Stimulated activated naive CD8-positive, alpha-beta T cell treated with anti-CD3 and anti-CD28 coated beads, Interleukin-15, Interleukin-2, amounts not matched to agents 100 ng/mL and 50 ng/mL, for 24 hours (primary cell): Measurements from ENCODE around the gene FEM1C.

Experiments
- H3K27ac Mint-ChIP-seq: one replicate; pipeline ENCODE4 v1.8.0; 2021; ENCODE audit warnings: mild to moderate bottlenecking, mixed read lengths
- H3K27me3 Mint-ChIP-seq: one replicate; pipeline ENCODE4 v1.8.0; 2021; ENCODE audit warnings: mixed read lengths
- H3K36me3 Mint-ChIP-seq: one replicate; pipeline ENCODE4 v1.8.0; 2021; ENCODE audit warnings: low read depth, mixed read lengths
- H3K4me1 Mint-ChIP-seq: one replicate; pipeline ENCODE4 v1.8.0; 2021; ENCODE audit warnings: low read depth, mixed read lengths
- H3K4me3 Mint-ChIP-seq: one replicate; pipeline ENCODE4 v1.8.0; 2021; ENCODE audit warnings: mild to moderate bottlenecking, mixed read lengths
- H3K9me3 Mint-ChIP-seq: one replicate; pipeline ENCODE4 v1.8.0; 2021; ENCODE audit warnings: mixed read lengths

FEM1C gene

DNA sequence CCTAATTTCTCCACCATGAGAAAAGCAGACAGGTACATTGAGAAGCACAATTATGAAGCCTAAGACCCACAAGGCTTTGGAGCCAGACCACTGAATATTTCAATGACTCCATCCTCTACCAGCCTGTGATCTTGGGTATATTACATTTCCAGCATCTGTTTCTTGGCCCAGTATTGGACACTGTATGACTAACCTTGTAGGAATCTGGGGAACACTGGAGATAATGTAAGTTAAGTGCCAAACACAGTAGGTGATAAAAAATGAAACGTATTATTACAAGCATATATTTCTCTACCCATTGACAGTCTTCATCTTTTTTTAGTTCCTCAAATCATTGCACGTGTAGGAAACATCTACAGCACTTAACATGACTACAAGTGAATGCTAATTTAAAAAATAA, 28.6 kb upstream of the FEM1C start:
- H3K27ac Mint-ChIP-seq, result no peak overlapping the region
- H3K9me3 Mint-ChIP-seq, result no peaks in the 10 kb centered on the region
- H3K27me3 Mint-ChIP-seq, result peaks cover 4% of the 10 kb centered on the region
- H3K4me1 Mint-ChIP-seq, result peaks cover 4% of the 10 kb centered on the region
- H3K36me3 Mint-ChIP-seq, result no peaks in the 10 kb centered on the region
- H3K4me3 Mint-ChIP-seq, result no peak overlapping the region

DNA sequence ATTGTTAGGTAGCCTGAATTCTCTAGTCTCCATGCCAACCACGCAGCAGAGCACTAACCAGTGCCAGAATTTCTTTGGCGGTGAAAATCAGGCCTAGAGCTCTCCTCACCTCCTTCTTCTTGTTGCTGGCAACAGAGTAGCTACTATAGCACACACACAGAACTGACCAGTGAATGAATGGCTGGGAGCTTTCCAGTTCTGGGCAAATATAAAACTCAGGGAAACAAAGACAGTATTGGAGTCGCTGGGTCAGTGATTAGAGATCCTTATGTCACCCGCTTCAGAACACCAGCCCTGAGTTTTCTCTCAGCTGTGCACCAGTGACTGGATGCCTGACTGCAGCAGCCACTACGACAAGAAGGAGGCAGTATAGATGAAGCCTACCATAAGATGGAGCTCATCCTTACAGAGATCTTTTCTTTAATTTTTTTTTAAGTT, 26.9 kb upstream of the FEM1C start:
- H3K9me3 Mint-ChIP-seq, result no peaks in the 10 kb centered on the region
- H3K36me3 Mint-ChIP-seq, result no peaks in the 10 kb centered on the region
- no peak overlapping the region for H3K4me3 Mint-ChIP-seq
- H3K4me1 Mint-ChIP-seq, result peaks cover 4% of the 10 kb centered on the region
- H3K27ac Mint-ChIP-seq, result no peak overlapping the region
- peaks cover 4% of the 10 kb centered on the region for H3K27me3 Mint-ChIP-seq

DNA sequence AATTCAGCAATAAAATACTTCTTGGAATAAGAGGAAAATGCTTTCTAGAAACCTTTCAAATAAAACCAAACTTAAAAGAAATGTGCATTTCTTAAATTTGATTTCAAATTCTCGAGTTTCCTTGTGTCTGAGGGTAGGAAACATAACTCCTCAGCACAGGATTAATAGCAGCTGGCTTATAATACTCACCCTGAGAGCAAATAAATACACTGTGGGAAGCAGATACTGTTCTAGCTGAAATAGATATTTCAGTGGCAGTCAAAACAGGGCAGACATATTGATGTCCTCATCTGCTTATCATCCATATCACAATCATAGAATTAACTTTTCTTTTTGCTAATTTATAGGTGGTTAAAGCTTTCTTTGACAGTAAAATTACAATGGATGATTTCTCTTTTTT, 24.1 kb upstream of the FEM1C start:
- Mint-ChIP-seq H3K9me3 (no peaks in the 10 kb centered on the region), H3K36me3 (no peaks in the 10 kb centered on the region)

DNA sequence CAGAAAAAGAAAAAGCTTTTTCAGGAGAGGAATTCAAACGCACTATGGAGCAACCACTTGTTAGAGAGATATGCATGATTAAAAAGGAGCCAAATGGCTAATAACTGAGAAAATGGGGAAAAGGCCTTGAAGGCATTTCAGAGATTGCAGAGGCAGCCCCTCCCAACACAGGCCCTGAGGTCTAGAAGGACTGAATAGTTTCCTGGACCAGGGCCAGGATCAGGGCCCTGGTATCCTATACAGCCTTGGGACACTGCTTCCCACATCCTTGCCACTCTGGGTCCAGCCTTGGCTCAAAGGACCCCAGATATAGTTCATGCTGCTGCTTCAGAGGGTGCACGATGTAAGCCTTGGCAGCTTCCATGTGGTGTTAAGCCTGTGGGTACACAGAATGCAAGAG, 20.7 kb upstream of the FEM1C start:
- Mint-ChIP-seq H3K36me3 (no peaks in the 10 kb centered on the region), H3K9me3 (no peaks in the 10 kb centered on the region), H3K27ac (no peak overlapping the region), H3K4me3 (no peak overlapping the region), H3K4me1 (no peaks in the 10 kb centered on the region), H3K27me3 (peaks cover 14% of the 10 kb centered on the region)

More for the DNA sequence above, 24.1 kb upstream of the FEM1C start:
- Mint-ChIP-seq H3K27ac (no peak overlapping the region), H3K4me3 (no peak overlapping the region), H3K27me3 (peaks cover 7% of the 10 kb centered on the region), H3K4me1 (no peaks in the 10 kb centered on the region)

DNA sequence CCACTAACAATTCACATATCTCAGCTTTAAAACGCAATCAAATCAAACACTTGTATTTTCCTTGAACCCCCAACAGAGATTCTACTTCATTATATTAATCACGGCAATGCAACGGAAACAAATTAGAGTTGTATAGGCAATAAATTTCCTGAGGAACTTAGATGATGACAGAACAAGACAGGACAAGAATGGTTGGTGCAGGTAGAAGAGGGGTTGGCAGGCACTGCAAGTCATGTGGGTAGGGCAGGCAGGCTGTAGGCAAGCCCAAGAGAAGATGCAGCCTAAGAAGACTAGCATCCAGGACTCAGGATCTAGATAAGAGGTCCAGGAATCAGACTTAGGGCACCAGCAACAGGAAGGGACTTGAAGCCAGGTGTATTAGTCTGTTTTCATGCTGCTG, 16.6 kb upstream of the FEM1C start:
- Mint-ChIP-seq H3K27ac (no peak overlapping the region), H3K4me3 (no peak overlapping the region), H3K36me3 (no peaks in the 10 kb centered on the region), H3K9me3 (no peaks in the 10 kb centered on the region), H3K4me1 (no peaks in the 10 kb centered on the region), H3K27me3 (peaks cover 14% of the 10 kb centered on the region)

DNA sequence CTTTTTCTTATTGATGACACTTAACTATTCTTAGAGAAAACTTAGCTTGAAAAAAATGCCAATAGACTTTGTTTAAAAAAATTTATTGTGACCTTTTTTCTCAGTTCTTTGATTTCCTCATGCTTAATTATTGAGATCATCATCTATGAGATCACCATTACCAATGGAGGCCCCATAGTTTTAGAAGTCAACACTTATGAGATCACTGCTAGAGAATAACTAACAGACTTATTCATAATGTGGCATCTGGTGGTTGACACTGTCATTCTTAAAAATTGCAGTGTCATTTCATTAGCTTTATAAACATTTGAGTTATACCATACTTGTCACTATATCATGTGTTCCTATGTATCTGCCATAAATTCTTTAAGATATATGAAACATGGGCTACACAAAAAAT, 14.9 kb upstream of the FEM1C start:
- H3K36me3 Mint-ChIP-seq, result no peaks in the 10 kb centered on the region
- peaks cover 14% of the 10 kb centered on the region for H3K27me3 Mint-ChIP-seq
- H3K27ac Mint-ChIP-seq, result no peak overlapping the region
- H3K9me3 Mint-ChIP-seq, result no peaks in the 10 kb centered on the region
- no peaks in the 10 kb centered on the region for H3K4me1 Mint-ChIP-seq
- H3K4me3 Mint-ChIP-seq, result no peak overlapping the region

DNA sequence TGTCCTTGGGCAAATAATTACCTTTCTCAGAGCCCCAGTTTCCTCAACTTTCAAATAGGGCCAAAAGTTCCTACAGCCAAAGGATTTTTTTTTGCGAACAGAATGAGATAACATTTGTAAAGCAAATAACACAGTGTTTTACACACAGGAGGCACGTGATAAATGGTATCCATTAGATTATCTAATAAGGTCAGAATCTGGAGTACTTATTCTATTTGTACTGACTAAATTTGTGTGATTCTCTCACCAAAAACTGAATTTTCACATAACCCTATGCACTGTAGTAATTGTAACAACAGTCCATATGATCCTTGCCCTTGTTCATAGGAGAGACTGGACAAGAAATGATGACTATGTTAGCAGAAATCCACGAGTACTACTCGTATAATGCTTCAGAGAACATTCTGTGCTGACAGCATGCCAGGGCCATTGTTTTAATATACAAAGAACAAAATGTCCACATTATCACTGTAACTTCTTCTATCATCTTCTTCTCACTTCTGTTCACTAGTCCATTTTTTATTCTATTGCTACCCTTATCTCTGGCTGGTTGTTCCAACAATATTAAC, 13.9 kb upstream of the FEM1C start:
- no peaks in the 10 kb centered on the region for H3K9me3 Mint-ChIP-seq
- no peak overlapping the region for H3K4me3 Mint-ChIP-seq
- no peaks in the 10 kb centered on the region for H3K4me1 Mint-ChIP-seq
- H3K36me3 Mint-ChIP-seq, result no peaks in the 10 kb centered on the region
- H3K27ac Mint-ChIP-seq, result no peak overlapping the region
- peaks cover 11% of the 10 kb centered on the region for H3K27me3 Mint-ChIP-seq

DNA sequence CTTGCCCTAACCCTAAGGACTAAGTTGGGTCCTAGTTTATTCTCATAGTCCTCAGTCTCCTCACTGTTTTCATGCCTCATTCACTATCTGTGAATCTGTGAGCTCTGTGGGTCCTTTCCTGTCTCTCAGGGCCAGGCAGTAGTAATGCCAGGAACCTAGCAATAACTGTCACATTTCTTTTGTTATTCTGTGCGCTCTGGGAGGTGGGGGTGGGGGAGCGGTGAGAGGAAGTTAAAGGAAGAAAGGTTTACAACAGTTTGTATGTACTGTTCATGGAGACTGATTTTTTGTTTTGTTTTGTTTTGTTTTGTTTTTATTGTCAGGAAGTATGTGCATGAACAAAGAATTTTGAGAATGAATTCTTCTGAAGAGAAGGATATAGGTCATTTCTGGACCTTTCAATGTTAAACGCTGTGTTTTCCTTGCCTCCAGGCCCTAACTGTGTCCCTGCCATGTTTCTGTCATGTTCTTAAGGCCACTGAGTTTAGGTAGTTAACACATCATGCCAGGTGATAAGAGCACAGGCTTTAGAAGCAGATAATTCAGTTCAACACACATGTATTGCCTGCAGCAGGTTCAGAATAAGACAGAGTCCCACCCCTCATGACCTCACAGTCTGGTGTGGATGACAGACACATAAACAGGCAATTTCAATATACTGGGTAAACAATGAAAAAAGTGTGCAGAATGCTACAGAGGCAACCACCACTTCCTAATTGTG, 13.3 kb upstream of the FEM1C start:
- Mint-ChIP-seq H3K27ac (no peak overlapping the region), H3K4me3 (no peak overlapping the region), H3K4me1 (no peaks in the 10 kb centered on the region), H3K36me3 (no peaks in the 10 kb centered on the region), H3K27me3 (peaks cover 11% of the 10 kb centered on the region), H3K9me3 (no peaks in the 10 kb centered on the region)

DNA sequence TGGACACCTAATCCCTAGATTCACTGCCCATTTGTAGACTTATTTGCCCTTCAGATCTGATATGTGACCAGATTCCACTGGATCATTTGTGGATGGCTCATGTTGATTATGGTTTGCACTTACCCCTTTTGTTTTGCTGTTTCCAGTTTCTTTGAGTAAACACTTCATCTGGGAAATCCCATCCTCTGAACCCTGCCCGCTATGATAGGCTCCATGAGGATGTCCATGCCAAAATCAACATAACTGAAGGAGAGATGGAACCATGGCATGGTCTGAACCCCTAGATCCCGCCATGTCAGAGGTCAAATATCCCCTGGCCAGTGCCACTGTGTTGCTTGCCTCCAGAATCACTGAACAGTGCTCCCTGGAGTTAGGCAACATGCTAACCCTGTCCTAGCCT, 11.7 kb upstream of the FEM1C start:
- Mint-ChIP-seq H3K27ac (no peak overlapping the region), H3K27me3 (peaks cover 4% of the 10 kb centered on the region), H3K4me3 (no peak overlapping the region), H3K36me3 (no peaks in the 10 kb centered on the region), H3K9me3 (no peaks in the 10 kb centered on the region), H3K4me1 (no peaks in the 10 kb centered on the region)

DNA sequence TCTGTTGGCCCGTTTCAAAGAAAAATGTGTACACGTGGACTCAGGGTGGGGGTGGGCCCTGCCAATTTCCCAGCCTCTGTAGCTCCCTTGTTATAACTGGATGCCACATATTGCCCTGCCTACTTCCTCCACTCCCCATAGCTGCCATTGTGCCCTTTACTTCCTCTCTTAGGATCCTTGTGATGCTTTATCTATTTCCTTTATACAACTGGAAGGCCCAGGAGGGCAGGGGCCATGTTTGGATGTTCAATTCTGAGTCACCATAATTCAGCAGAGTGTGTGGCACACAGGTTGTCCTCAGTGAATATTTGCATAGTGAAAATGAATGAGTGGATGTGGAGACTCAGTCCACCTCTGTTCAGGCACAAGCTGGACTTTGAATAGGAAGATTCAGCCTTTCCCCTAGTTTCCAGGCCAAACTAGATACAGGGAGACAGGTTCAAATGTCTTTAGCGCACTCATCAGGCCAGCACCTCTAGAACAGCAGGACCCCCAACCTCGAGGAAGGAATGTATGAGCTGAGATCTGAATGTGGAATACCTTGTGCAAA, 10.6 kb upstream of the FEM1C start:
- Mint-ChIP-seq H3K36me3 (no peaks in the 10 kb centered on the region), H3K4me1 (no peaks in the 10 kb centered on the region), H3K27ac (no peak overlapping the region), H3K27me3 (no peaks in the 10 kb centered on the region), H3K9me3 (no peaks in the 10 kb centered on the region), H3K4me3 (no peak overlapping the region)

DNA sequence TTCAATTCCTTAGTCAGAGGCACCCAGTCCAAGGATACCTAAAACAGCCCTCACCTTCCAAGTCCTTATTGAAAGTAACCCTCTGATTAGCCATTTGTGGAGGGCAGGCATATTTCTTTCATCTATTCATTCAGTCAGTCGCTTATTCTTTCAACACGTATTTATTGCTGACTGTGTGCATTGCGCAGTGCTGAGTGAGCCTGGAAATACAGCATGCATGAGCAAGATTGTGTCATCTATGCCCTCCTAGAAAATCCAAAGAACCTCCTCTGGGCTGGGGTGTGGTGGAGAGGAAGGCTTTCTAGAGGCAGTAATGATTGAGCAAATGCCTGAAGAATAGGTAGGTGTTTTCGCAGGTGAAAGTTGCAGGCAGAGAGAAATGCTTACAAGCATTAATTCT, 8.5 kb upstream of the FEM1C start:
- no peak overlapping the region for H3K27ac Mint-ChIP-seq

DNA sequence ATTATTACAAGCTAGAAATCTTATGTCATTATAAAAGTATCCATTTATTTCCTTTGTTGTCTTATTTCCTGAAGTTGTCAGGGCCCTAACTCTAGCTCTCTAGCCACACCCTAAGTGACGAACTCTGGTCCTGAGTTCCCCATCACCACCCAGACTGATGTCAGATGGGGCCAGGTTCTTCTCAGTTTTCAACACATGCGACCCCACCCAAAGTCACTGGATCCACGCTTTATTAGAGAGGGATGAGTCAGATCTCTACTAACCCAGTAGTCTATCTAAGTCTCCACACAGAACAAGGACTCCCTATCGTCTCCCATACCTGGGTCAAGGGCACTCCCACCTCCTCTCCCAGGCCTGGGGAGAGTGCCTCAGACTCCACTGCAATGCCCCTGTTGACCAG, 6.8 kb upstream of the FEM1C start:
- peaks cover 4% of the 10 kb centered on the region for H3K36me3 Mint-ChIP-seq
- H3K9me3 Mint-ChIP-seq, result no peaks in the 10 kb centered on the region
- H3K4me3 Mint-ChIP-seq, result no peak overlapping the region
- H3K27me3 Mint-ChIP-seq, result no peaks in the 10 kb centered on the region
- H3K4me1 Mint-ChIP-seq, result peaks cover 5% of the 10 kb centered on the region
- no peak overlapping the region for H3K27ac Mint-ChIP-seq

More for the DNA sequence above, 8.5 kb upstream of the FEM1C start:
- H3K9me3 Mint-ChIP-seq, result no peaks in the 10 kb centered on the region
- H3K36me3 Mint-ChIP-seq, result no peaks in the 10 kb centered on the region
- peaks cover 5% of the 10 kb centered on the region for H3K4me1 Mint-ChIP-seq
- no peaks in the 10 kb centered on the region for H3K27me3 Mint-ChIP-seq
- no peak overlapping the region for H3K4me3 Mint-ChIP-seq

DNA sequence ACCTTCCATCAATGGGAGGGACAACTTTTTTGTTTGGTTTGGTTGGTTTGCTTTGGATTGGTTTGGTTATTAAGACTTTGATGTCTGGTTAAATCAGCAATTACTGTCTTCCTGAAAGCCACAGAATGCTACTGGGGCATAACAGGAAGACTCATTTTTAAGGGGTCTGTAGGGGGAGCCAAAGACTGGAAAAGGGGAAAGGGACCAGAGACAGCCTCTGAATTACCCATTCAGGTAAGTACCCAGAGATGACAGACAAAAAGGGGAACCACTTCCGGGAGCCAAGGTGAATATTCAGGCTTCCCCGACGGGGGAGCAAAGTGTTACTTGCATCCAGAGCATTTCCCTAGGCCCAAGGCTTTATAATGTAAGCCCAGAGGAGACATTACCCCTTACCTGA, 4.6 kb upstream of the FEM1C start:
- Mint-ChIP-seq H3K4me1 (peaks cover 13% of the 10 kb centered on the region), H3K36me3 (peaks cover 11% of the 10 kb centered on the region), H3K9me3 (peaks cover 7% of the 10 kb centered on the region), H3K4me3 (no peak overlapping the region), H3K27ac (no peak overlapping the region), H3K27me3 (no peaks in the 10 kb centered on the region)

DNA sequence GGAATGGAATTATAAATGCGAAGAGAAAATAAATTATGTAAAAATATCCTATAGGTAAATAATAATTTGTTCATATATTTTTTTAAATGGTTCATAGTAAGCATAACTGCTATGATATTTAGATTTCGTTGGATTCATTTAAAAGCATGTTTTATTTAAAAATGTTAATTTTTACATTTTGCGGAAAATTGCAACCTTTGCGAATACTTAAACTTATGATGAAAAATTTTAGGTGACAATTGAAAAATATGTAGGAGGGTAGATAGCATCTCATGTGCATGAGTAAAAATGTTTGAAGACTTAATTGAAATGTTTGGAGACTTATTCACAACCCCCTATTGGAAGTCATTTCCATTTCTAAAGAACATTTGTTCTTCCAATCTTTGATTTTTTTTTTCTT, 4.1 kb upstream of the FEM1C start:
- Mint-ChIP-seq H3K27ac (no peak overlapping the region), H3K4me1 (peaks cover 13% of the 10 kb centered on the region), H3K27me3 (no peaks in the 10 kb centered on the region), H3K9me3 (peaks cover 7% of the 10 kb centered on the region), H3K4me3 (no peak overlapping the region), H3K36me3 (peaks cover 11% of the 10 kb centered on the region)

DNA sequence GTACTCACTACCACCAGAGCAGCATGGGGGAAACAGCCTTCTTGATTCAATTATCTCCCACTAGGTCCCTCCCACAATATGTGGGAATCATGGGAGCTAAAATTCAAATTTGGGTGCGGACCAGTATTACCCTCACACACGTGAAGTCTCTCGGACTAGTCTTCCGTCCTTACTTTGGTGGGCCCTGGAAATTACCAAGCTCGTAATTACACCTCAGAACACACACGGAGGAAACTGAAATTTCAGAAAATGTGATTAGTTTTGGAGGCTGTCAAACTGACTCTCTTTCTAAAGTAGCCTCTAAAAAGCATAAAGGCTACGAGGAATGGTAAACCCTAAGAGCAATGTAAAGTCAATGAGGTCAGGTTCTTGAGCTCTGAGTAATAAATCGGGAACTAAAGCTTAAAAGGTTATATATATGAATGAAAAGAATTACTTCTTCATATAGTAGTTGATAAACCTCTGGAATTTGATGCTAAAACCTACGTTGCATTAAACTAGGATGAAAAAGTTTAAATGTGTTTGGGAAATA, 842 bp upstream of the FEM1C start:
- Mint-ChIP-seq H3K4me3 (peak overlapping the region; percentile 94), H3K9me3 (peaks cover 7% of the 10 kb centered on the region), H3K36me3 (peaks cover 40% of the 10 kb centered on the region), H3K4me1 (peaks cover 43% of the 10 kb centered on the region), H3K27ac (peak overlapping the region; percentile 92), H3K27me3 (no peaks in the 10 kb centered on the region)
